Activated CD8-positive, alpha-beta memory T cell treated with anti-CD3 and anti-CD28 coated beads for 48 hours (primary cell): ENCODE results near the gene UBE2E3.
A peak's percentile ranks its signal among the peaks of the same experiment; 100 is the strongest.
"Not testable (repeated sequence)": the region's sequence is repeated elsewhere in the genome, so short reads cannot be mapped to it uniquely, and the experiment has no call there.

Experiments used
- DNase-seq, 3 experiments: peaks; one replicate each; pipeline ENCODE4 v3.0.0-alpha.2; 2020; ENCODE audit warnings: low read depth in 2 of 3, low spot score in 2 of 3

Gene UBE2E3

GRCh38 chr2:180980106-180980942 is at the start of gene UBE2E3:
UBE2E3 (plus strand) TSS chr2:180980605; CDS start chr2:180982043, 1,438 bp downstream.
- peak; percentile 50 to 60 (median 60) for DNase-seq

DNA sequence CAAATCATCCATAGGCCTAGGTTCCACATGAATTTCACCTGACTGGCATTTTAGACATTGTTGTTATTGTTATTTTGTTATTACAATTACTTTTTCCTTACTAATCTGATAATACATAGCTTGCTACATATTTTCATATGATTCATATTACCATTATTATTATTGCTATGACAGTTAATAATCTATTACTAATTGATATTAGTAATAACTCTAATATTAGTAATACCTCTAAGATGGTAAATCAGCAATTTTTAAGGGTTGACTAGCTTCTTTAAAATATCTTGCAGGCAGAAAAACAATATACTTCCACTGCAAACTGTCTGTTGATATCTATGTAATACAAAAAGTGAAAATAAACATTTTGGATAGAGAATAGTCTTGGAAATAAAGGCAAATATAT is 48.6 kb upstream of the UBE2E3 start:
- no peak for DNase-seq

DNA sequence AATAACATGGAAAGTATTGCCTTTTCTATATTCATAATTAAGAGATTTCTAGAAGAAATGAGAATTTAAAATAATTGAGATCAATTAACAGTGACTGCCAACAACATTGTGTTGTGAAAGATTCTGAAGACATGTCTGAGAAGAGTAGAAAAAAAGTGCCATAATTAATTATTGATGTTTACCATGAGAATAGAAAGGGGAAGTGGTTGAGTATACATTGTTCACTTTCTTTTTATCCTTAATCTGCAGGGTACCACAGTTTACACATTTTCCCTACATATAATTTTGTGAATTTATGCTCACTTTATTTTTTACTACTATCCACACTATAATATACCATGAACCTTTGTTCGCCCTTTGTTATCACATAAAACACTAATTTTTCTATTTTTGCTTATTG is 47.1 kb upstream of the UBE2E3 start:
- DNase-seq = no peak

DNA sequence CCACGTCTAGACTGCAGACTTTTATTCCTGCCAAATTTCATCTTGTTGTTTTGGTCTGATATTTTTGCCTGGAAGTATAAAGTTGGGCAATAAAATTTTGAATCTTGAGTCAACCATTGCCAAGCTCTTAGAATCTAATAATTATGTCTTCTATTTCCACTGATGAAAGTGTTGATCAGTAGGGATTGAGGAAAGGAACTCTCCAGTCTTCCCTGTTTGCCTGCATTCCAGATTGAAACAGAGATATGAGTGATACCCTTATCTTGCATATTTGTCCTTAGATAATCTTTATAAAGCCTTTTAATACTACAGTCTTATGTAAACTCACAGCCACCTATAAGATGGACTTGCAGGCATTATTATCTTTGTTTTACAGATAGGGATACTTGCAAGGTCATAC is 45.5 kb upstream of the UBE2E3 start:
- no peak for DNase-seq

DNA sequence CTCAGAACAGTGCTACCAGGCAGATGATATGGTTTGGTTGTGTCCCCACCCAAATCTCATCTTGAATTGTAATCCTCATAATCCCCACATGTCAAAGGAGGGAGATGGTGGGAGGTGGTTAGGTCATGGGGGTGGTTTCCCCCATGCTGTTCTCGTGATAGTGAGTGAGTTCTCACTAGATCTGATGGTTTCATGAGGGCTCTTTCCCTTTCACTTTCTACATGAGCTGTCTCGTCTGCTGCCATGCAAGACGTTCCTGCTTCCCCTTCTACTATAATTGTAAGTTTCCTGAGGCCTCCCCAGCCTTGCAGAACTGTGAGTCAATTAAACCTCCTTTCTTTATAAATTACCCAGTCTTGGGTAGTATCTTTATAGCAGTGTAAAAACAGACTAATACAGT is 42.9 kb upstream of the UBE2E3 start:
- DNase-seq = not testable (repeated sequence)

DNA sequence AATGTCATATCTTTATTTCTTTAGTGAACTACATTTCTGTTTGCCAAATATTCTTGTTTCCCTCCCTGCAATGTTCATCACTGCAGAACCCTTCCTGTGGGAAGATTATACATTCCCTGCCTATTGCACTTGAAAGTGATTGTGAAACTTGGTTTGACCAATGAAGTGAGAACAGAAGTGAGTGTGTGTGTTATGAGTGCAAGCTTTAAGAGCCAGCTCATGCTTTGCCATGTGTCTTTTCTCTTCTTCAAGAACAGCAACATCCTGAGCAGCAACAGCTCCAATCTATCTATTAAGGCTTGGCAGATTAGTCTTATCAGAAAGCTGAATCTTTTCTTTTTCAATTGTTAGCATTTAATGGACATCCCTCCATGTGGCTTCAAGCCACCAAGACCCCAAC is 42.0 kb upstream of the UBE2E3 start:
- DNase-seq = no peak

- DNase-seq = no peak
Observed at GRCh38 chr2:180943275-180943674, 37.1 kb upstream of the UBE2E3 start.

- no peak for DNase-seq
Observed at GRCh38 chr2:180944372-180944771, 36.0 kb upstream of the UBE2E3 start.

GRCh38 chr2:180947208-180947689 is 33.2 kb upstream of the UBE2E3 start:
- no peak for DNase-seq

DNA sequence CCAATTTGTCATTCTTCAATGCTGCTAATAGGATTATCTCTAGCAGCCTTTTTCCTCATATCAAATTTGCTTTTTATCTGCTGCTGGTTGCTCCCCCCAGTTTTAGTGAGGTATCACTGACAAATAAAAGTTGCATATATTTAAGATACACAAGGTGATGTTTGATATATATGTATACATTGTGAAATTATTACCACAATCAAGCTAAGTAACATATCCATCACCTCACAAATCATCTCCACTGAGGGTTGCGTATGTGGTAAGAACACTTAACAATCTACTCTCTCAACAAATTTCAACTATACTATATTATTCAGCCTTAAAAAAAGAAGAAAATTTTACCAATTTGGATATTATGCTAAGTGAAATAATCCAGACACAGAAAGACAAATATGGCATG is 30.5 kb upstream of the UBE2E3 start:
- DNase-seq = no peak

GRCh38 chr2:180952082-180952481 is 28.3 kb upstream of the UBE2E3 start:
- DNase-seq = no peak

GRCh38 chr2:180952731-180953336 is 27.6 kb upstream of the UBE2E3 start:
- DNase-seq = no peak

DNA sequence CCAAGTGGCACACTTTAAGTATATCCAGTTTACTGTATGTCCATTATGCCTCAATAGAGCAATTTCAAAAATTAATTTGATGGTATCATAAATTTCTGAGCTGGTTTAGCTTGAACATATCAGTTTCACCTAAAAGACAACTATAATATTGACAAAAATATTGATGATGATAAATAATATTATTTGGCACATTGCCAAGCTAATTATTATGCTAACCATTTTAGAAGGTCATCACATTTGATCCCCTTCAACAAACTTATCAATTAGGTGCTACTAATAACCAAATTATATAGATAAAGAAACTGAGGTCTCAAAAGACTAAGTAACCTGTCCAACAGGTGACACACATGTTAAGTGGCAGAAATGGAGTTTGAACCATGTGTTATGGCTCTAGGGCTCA is 26.9 kb upstream of the UBE2E3 start:
- DNase-seq = no peak

DNA sequence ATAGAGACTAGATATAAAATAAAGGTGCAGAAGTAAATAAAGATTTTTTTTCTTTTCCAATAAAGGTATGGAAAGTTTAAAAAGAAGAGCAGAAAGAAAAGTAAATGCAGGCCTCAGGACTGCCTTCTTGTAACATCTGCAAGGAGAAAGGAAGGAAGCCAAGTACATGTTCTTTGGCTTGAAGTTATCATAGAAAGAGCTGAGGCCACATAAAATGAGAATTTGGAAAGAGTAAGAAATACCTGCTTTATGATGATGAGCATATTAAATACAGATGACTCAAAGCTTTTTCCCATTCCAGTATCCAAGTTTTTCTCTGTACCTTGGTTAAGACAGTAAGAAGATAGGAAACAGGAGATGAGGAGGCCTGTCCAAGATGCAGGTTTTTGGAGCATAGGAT is 25.3 kb upstream of the UBE2E3 start:
- no peak for DNase-seq

- DNase-seq = no peak
Observed at GRCh38 chr2:180959787-180960186, 20.6 kb upstream of the UBE2E3 start.

- DNase-seq = no peak
Observed at GRCh38 chr2:180960982-180961381, 19.4 kb upstream of the UBE2E3 start.

GRCh38 chr2:180962727-180963314 is 17.6 kb upstream of the UBE2E3 start:
- DNase-seq = no peak

GRCh38 chr2:180966378-180966777 is 14.0 kb upstream of the UBE2E3 start:
- no peak for DNase-seq

DNA sequence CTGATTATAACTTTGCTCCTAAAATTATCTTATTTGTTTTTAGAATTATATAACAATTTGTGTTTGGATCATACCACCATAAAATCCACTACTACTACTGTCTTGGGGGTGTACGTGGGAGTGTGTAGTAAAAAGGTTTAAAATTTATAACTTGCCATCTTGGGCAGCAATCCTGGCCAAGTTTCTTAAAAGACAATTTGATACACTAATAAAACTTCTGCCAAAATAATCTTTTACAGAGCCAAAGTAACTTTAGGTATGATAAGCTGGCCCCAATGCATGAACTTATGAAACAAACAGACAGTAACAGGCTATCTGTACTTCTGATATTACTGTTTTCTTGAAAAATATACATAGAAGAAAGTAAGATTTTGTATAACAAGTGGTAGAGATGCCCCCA is 11.3 kb upstream of the UBE2E3 start:
- no peak for DNase-seq

DNA sequence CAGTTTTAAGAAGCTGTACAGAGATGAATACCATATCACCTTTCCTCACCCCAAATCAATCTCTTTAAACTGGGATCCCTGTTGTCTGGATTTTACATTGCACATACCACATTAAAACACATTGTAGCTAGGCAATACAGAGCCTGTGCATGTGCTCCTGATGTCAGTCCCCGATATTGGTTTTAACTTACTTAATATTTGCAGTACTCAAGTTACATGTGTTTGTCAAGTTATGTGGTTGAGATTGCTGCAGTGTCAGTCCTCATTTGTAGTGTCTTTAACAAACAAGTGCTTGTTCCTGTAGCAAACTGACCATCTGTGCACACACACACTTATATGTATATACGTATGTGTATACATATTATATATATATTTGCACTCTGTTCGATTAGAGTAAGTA is 10.4 kb upstream of the UBE2E3 start:
- DNase-seq = no peak

- DNase-seq = no peak
Observed at GRCh38 chr2:180971811-180972210, 8.6 kb upstream of the UBE2E3 start.

DNA sequence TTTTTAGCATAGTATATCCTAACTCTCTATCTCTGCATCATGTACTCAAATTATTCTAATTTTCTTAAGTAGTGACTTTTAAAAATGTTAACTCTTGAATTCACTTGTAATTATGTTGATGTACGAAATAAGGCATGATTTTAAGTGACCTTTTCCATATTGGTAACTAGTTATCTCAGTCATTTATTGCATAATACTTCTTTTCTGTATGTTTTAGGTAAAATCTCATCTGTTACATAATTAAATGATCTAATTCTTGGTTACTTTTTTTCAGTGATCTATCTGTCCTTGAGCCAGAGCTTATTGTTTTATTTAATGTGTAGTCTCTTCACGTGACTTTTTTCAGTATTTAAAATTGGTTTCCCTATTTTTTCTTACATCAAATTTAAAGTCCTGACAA is 4.8 kb upstream of the UBE2E3 start:
- DNase-seq = no peak
